Activated naive CD4-positive, alpha-beta T cell treated with anti-CD3 and anti-CD28 coated beads, Interleukin-2, amount 10 ng/mL, durations not matched to agents 7 days and 5 days (primary cell): ENCODE measurements around the gene NLRC4.

Experiments used
- CTCF ChIA-PET: fragments of 350-600 bp; sonication (Branson Sonifier 250); formaldehyde crosslinking; loops from one replicate; lab custom pipeline; 2021; ENCODE audit warnings: antibody characterized with exemption; lab: Charles Lee
- DNase-seq: peaks from one replicate; pipeline ENCODE4 v3.0.0-alpha.2; 2020
- H3K27ac Mint-ChIP-seq: one replicate; pipeline ENCODE4 v1.8.0; 2021; ENCODE audit warnings: mild to moderate bottlenecking, moderate library complexity, mixed read lengths
- H3K27me3 Mint-ChIP-seq: one replicate; pipeline ENCODE4 v1.8.0; 2021; ENCODE audit warnings: mild to moderate bottlenecking, mixed read lengths
- H3K36me3 Mint-ChIP-seq: one replicate; pipeline ENCODE4 v1.8.0; 2021; ENCODE audit warnings: mixed read lengths
- H3K4me1 Mint-ChIP-seq: one replicate; pipeline ENCODE4 v1.8.0; 2021; ENCODE audit warnings: mixed read lengths
- H3K4me3 Mint-ChIP-seq: one replicate; pipeline ENCODE4 v1.8.0; 2021; ENCODE audit warnings: mild to moderate bottlenecking, moderate library complexity, mixed read lengths
- H3K9me3 Mint-ChIP-seq: one replicate; pipeline ENCODE4 v1.8.0; 2021; ENCODE audit warnings: mixed read lengths

The NLRC4 gene

DNA sequence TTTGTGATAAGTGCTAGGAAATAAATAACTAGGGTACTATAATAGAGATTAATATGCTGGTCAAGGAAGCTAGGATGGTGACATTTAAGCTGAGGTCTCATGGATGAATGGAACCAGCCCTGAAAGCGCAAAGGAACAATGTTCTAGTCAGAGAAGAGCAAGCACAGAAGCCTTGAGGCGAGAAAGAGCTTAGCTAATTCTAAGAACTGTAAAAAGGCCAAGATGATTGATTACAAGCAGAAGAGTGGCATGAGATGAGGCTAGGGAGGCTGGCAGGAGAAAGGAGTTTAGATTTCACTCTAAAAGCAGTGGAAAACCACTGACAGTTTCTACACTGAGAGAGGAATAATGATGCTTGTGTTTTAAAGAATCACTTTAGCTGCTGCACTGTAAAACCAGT is 9.6 kb upstream of the NLRC4 start:
- Mint-ChIP-seq H3K27me3 (peaks cover 15% of the 10 kb centered on the region), H3K36me3 (peaks cover 4% of the 10 kb centered on the region), H3K4me1 (peaks cover 20% of the 10 kb centered on the region), H3K27ac (no peak overlapping the region), H3K4me3 (no peak overlapping the region), H3K9me3 (no peaks in the 10 kb centered on the region)
- no peak for DNase-seq
- CTCF ChIA-PET, result no interaction called here

DNA sequence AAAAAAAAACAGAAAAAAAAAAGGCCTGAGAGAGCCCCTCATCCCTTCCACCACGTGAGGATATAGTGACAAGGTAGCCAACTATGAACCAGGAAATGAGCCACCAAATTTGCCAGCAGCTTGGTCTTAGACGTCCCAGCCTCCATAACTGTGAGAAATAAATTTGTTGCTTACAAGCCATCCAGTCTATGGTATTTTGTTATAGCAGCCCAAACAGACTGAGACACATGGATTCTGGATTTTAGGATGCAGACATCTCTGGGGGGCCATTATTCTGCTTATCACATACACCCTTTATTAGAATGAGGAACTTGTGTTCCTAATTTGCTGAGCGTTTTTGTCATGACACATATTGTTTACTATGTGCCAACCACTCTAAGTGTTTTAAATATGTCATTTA is 7.6 kb upstream of the NLRC4 start:
- Mint-ChIP-seq H3K4me1 (peaks cover 7% of the 10 kb centered on the region), H3K27ac (no peak overlapping the region), H3K27me3 (peaks cover 19% of the 10 kb centered on the region), H3K36me3 (peaks cover under 1% of the 10 kb centered on the region), H3K4me3 (no peak overlapping the region), H3K9me3 (no peaks in the 10 kb centered on the region)
- DNase-seq, result no peak
- CTCF ChIA-PET, result no interaction called here

- no peaks in the 10 kb centered on the region for H3K9me3 Mint-ChIP-seq
- H3K36me3 Mint-ChIP-seq, result no peaks in the 10 kb centered on the region
- no peaks in the 10 kb centered on the region for H3K4me1 Mint-ChIP-seq
- CTCF ChIA-PET, result no interaction called here
- DNase-seq, result no peak
- peaks cover 16% of the 10 kb centered on the region for H3K27me3 Mint-ChIP-seq
- H3K27ac Mint-ChIP-seq, result no peak overlapping the region
- H3K4me3 Mint-ChIP-seq, result no peak overlapping the region
These were observed 6.4 kb upstream of the NLRC4 start for GRCh38 chr2:32271063-32271462.

DNA sequence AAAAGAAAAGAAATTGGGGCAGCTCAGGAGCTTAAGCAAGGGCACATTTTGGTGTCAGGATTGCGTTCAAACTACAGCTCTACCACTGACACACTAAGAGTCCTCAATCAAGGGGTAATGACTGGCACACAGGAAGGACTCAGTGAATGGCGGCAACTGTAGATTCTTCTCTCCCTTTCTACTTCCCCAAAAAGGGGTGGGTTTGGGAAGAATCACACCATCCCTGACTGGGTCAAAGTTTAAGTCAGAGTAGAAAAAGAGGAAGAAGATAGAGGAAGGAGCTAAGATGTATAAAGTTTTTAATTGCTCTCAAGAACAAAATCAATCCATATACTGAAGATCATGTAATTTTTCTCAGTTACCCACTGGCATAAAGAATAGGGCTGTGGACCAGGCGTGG is 2.6 kb downstream of the NLRC4 start:
- no peak for DNase-seq
- Mint-ChIP-seq H3K9me3 (no peaks in the 10 kb centered on the region), H3K4me1 (peaks cover 9% of the 10 kb centered on the region), H3K4me3 (no peak overlapping the region), H3K36me3 (no peaks in the 10 kb centered on the region), H3K27me3 (no peaks in the 10 kb centered on the region), H3K27ac (no peak overlapping the region)
- CTCF ChIA-PET, result no interaction called here

DNA sequence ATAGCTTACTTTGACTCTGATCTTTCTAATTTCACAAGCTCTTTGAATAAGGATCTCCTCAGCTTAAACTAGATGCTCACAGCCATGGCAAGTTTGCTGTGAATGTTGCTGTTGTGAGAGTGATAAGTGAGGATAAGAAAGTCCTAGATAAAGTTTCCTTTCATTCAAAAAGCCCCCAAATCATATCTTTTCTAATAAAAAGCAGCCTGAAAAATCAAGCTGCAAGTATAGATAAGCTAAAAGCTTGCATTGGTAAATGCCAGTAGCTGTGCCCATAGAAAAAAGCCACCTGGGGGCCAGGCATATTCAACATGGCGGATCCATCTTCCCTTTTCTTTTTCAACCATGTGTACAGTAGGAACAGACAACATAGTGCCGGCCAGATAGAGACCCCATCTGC is 4.3 kb downstream of the NLRC4 start:
- CTCF ChIA-PET, result no interaction called here
- Mint-ChIP-seq H3K27me3 (no peaks in the 10 kb centered on the region), H3K4me1 (peaks cover 9% of the 10 kb centered on the region)

DNA sequence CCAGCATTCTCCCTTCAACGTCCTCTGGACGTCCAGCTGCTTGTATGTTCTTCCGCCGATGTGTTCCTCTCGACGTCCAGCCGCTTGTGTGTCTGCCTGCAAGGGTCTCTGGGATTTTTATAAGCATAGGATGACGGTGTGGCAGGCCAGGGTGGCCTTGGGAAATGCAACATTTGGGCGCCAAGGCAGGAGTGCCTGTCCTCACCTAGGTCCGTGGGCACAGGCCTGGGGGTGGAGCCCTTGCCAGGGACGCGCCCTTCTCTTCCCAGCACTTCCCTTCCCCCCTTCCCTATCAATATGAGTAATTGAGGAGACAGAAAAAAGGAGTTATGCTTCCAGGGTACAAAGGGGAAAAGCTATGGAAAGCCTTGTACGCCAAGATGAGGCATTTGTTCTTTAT is 6.4 kb downstream of the NLRC4 start:
- CTCF ChIA-PET, result no interaction called here
- H3K9me3 Mint-ChIP-seq, result no peaks in the 10 kb centered on the region
- H3K27ac Mint-ChIP-seq, result no peak overlapping the region
- no peaks in the 10 kb centered on the region for H3K36me3 Mint-ChIP-seq
- no peak for DNase-seq
- H3K27me3 Mint-ChIP-seq, result no peaks in the 10 kb centered on the region
- peaks cover 3% of the 10 kb centered on the region for H3K4me1 Mint-ChIP-seq
- H3K4me3 Mint-ChIP-seq, result no peak overlapping the region

More for the DNA sequence above, 4.3 kb downstream of the NLRC4 start:
- no peak for DNase-seq
- no peak overlapping the region for H3K27ac Mint-ChIP-seq
- H3K36me3 Mint-ChIP-seq, result no peaks in the 10 kb centered on the region
- H3K9me3 Mint-ChIP-seq, result no peaks in the 10 kb centered on the region
- H3K4me3 Mint-ChIP-seq, result no peak overlapping the region

- Mint-ChIP-seq H3K9me3 (no peaks in the 10 kb centered on the region), H3K4me1 (no peaks in the 10 kb centered on the region), H3K27ac (no peak overlapping the region), H3K4me3 (no peak overlapping the region), H3K36me3 (no peaks in the 10 kb centered on the region), H3K27me3 (no peaks in the 10 kb centered on the region)
- CTCF ChIA-PET, result no interaction called here
- DNase-seq, result no peak
These were observed 14.4 kb downstream of the NLRC4 start for GRCh38 chr2:32250290-32250689.

GRCh38 chr2:32249731-32250236 is 14.9 kb downstream of the NLRC4 start:
- Mint-ChIP-seq H3K9me3 (no peaks in the 10 kb centered on the region), H3K27ac (no peak overlapping the region), H3K4me3 (no peak overlapping the region), H3K27me3 (no peaks in the 10 kb centered on the region), H3K4me1 (no peaks in the 10 kb centered on the region), H3K36me3 (no peaks in the 10 kb centered on the region)
- no peak for DNase-seq
- CTCF ChIA-PET, result no interaction called here

GRCh38 chr2:32248299-32248698 is 16.4 kb downstream of the NLRC4 start:
- no peak overlapping the region for H3K4me3 Mint-ChIP-seq
- DNase-seq, result no peak
- no peaks in the 10 kb centered on the region for H3K27me3 Mint-ChIP-seq
- no peaks in the 10 kb centered on the region for H3K9me3 Mint-ChIP-seq
- H3K36me3 Mint-ChIP-seq, result no peaks in the 10 kb centered on the region
- CTCF ChIA-PET, result no interaction called here
- H3K27ac Mint-ChIP-seq, result no peak overlapping the region
- no peaks in the 10 kb centered on the region for H3K4me1 Mint-ChIP-seq

DNA sequence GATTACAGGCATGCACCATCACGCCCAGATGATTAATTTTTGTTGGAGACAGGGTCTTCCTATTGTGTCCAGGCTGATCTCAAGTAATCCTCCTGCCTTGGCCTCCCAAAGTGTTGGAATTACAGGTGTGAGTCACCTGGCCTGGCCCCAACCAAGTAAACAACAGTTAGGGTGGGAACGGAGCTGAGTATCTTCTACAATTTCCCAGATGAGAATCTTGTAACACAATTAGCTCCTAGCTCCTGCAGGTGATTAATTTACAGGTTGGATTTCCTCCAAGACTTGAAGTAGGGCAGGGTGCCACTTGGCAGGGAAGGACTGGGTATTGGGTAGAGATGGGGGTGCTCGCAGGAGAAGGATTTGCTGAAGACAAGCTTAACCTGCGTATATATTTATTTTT is 17.8 kb downstream of the NLRC4 start:
- H3K9me3 Mint-ChIP-seq, result no peaks in the 10 kb centered on the region
- no peak overlapping the region for H3K4me3 Mint-ChIP-seq
- no peak for DNase-seq
- no peak overlapping the region for H3K27ac Mint-ChIP-seq
- H3K4me1 Mint-ChIP-seq, result no peaks in the 10 kb centered on the region
- CTCF ChIA-PET, result no interaction called here
- H3K27me3 Mint-ChIP-seq, result no peaks in the 10 kb centered on the region
- no peaks in the 10 kb centered on the region for H3K36me3 Mint-ChIP-seq

- CTCF ChIA-PET, result no interaction called here
- Mint-ChIP-seq H3K36me3 (no peaks in the 10 kb centered on the region), H3K4me1 (no peaks in the 10 kb centered on the region), H3K27ac (no peak overlapping the region), H3K9me3 (no peaks in the 10 kb centered on the region), H3K4me3 (no peak overlapping the region), H3K27me3 (no peaks in the 10 kb centered on the region)
- no peak for DNase-seq
These were observed 22.4 kb downstream of the NLRC4 start for GRCh38 chr2:32242331-32242730.

- Mint-ChIP-seq H3K4me3 (no peak overlapping the region), H3K36me3 (no peaks in the 10 kb centered on the region), H3K9me3 (no peaks in the 10 kb centered on the region), H3K27ac (no peak overlapping the region), H3K4me1 (no peaks in the 10 kb centered on the region), H3K27me3 (no peaks in the 10 kb centered on the region)
- no peak for DNase-seq
- CTCF ChIA-PET, result no interaction called here
These were observed 26.7 kb downstream of the NLRC4 start for GRCh38 chr2:32237996-32238395.

DNA sequence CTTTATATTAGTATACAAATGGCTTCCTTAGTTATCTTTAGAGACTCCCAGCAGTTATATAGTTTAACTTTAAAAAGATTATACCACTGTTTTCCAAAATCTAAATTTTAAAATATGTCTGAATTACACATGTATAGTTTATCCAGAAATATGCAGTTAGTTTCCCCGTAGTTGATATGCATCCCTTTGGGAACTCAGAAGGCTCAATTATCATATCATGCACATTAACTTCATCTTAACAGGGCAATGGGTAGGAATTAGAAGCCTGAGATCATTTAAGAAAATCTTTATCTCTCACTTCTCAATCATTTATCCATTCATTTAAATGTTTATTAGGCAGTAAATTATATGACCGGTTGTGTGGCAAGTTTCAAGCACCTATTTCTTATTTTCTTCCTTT is 27.2 kb downstream of the NLRC4 start:
- H3K9me3 Mint-ChIP-seq, result no peaks in the 10 kb centered on the region
- no peaks in the 10 kb centered on the region for H3K4me1 Mint-ChIP-seq
- CTCF ChIA-PET, result no interaction called here
- H3K27ac Mint-ChIP-seq, result no peak overlapping the region
- DNase-seq, result no peak
- H3K27me3 Mint-ChIP-seq, result no peaks in the 10 kb centered on the region
- no peaks in the 10 kb centered on the region for H3K36me3 Mint-ChIP-seq
- H3K4me3 Mint-ChIP-seq, result no peak overlapping the region

DNA sequence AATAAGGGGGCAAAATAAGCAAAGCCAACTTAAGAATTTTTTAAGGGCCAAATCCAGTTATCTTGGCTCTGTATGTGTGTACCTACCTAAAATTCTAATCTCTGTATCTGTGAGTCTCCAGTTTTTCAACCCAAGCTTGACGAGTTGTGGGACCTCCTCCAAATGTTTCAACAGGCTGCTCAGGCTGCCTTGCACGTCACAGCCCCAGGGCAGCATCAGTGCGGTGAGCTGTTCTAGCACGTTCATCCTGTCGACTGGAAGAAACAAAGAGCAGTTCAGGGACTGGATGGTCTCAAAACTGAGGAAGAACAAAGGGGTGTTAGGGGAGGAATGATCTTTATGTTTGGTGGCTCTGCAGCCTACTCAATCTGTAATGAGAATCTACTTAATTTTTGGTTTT is 29.4 kb downstream of the NLRC4 start:
- no peak overlapping the region for H3K4me3 Mint-ChIP-seq
- CTCF ChIA-PET, result no interaction called here
- DNase-seq, result no peak
- no peak overlapping the region for H3K27ac Mint-ChIP-seq
- H3K9me3 Mint-ChIP-seq, result no peaks in the 10 kb centered on the region
- H3K27me3 Mint-ChIP-seq, result no peaks in the 10 kb centered on the region
- no peaks in the 10 kb centered on the region for H3K36me3 Mint-ChIP-seq
- H3K4me1 Mint-ChIP-seq, result no peaks in the 10 kb centered on the region

GRCh38 chr2:32231959-32232358 is 32.7 kb downstream of the NLRC4 start:
- Mint-ChIP-seq H3K27ac (no peak overlapping the region), H3K4me1 (no peaks in the 10 kb centered on the region), H3K27me3 (no peaks in the 10 kb centered on the region), H3K4me3 (no peak overlapping the region), H3K36me3 (no peaks in the 10 kb centered on the region), H3K9me3 (no peaks in the 10 kb centered on the region)
- no peak for DNase-seq
- CTCF ChIA-PET, result no interaction called here

GRCh38 chr2:32229635-32230034 is 35.1 kb downstream of the NLRC4 start:
- peaks cover 4% of the 10 kb centered on the region for H3K36me3 Mint-ChIP-seq
- peak overlapping the region; percentile 1 for H3K27ac Mint-ChIP-seq
- H3K4me1 Mint-ChIP-seq, result no peaks in the 10 kb centered on the region
- H3K27me3 Mint-ChIP-seq, result no peaks in the 10 kb centered on the region
- H3K9me3 Mint-ChIP-seq, result no peaks in the 10 kb centered on the region
- no peak overlapping the region for H3K4me3 Mint-ChIP-seq
- no peak for DNase-seq
- CTCF ChIA-PET, result interaction anchor here (0.6 kb wide), 1 partner anchor 1042 kb away, joined by 3 read pairs; no protein-coding TSS in a partner anchor
